Neural progenitor cell (in vitro differentiated cells): ENCODE measurements around the gene SAMD3.

Source experiments
- CTCF ChIP-seq: fragments of 200-600 bp; sonication (generic); IDR thresholded peaks from 2 replicates; pipeline ENCODE4 v1.5.1; 2017; ENCODE audit warnings: antibody characterized with exemption, mild to moderate bottlenecking
- EZH2phosphoT487 ChIP-seq: fragments of 200-600 bp; sonication (generic); IDR thresholded peaks from 2 replicates; pipeline ENCODE4 v1.6.1; 2017; ENCODE audit warnings: antibody characterized with exemption

- TF ChIP-seq CTCF (no peak), EZH2phosphoT487 (no peak)
Measured at GRCh38 chr6:130127195-130127594, 95.6 kb downstream of the SAMD3 start.
